GM19035 (cell line): Measurements from ENCODE around the gene RXFP3.
"Not testable (repeated sequence)": the region's sequence is repeated elsewhere in the genome, so short reads cannot be mapped to it uniquely, and the experiment has no call there.

Experiments
- ATAC-seq: cut with Tn5 transposase; IDR thresholded peaks from one replicate; pipeline ENCODE4 v1.9.1; 2021; ENCODE audit not compliant: unreplicated experiment

The RXFP3 gene

DNA sequence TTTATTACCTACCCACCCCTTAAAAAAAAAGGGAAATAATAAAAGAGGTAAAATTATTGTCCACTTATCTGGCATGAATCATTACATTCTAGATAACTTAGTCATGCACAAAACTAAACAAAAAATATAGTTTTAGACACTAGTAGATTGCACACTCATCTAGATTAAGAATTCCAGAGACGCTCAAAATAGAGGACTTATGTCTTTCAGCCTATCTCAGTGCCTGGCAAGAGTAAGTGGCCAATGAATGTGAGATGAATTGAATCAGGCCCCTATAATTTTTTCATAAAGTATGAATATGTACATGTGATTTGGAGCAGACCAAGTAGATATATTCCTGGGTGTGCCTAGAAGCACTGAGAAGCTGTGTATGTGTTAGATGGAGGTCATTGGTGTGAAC, 2.0 kb upstream of the RXFP3 start:
- ATAC-seq = peak; percentile 27

DNA sequence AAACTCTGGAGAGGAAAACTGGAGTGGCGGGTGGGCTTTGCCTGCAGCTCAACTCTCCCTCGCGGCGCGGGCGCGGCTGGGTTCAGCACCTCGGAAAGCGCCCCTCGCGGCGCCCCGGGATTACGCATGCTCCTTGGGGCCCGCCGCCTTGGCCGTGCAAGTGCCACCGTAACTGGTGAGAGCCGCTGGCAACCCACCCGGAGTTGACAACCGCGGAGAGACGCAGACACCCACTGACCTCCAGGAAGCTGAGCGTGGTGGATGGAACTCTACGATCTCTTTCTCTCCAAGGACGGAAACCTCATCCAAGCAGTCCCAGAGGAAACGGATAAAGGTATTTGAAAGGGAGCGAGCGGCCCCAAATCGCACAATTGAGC, 194 bp upstream of the RXFP3 start:
- no peak for ATAC-seq

DNA sequence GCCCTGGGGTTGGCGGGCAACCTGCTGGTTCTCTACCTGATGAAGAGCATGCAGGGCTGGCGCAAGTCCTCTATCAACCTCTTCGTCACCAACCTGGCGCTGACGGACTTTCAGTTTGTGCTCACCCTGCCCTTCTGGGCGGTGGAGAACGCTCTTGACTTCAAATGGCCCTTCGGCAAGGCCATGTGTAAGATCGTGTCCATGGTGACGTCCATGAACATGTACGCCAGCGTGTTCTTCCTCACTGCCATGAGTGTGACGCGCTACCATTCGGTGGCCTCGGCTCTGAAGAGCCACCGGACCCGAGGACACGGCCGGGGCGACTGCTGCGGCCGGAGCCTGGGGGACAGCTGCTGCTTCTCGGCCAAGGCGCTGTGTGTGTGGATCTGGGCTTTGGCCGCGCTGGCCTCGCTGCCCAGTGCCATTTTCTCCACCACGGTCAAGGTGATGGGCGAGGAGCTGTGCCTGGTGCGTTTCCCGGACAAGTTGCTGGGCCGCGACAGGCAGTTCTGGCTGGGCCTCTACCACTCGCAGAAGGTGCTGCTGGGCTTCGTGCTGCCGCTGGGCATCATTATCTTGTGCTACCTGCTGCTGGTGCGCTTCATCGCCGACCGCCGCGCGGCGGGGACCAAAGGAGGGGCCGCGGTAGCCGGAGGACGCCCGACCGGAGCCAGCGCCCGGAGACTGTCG, 976 bp downstream of the RXFP3 start:
- no peak for ATAC-seq

DNA sequence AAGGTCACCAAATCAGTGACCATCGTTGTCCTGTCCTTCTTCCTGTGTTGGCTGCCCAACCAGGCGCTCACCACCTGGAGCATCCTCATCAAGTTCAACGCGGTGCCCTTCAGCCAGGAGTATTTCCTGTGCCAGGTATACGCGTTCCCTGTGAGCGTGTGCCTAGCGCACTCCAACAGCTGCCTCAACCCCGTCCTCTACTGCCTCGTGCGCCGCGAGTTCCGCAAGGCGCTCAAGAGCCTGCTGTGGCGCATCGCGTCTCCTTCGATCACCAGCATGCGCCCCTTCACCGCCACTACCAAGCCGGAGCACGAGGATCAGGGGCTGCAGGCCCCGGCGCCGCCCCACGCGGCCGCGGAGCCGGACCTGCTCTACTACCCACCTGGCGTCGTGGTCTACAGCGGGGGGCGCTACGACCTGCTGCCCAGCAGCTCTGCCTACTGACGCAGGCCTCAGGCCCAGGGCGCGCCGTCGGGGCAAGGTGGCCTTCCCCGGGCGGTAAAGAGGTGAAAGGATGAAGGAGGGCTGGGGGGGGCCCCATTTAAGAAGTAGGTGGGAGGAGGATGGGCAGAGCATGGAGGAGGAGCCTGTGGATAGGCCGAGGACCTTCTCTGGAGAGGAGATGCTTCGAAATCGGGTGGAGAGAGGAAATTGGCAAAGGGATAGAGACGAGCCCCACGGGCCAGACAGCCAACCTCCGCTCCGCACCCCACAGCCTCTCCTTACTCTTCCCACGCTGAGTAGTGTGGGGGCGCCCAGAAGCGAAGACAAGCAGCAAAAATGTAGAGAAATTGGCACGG, 1.7 kb downstream of the RXFP3 start:
- no peak for ATAC-seq

DNA sequence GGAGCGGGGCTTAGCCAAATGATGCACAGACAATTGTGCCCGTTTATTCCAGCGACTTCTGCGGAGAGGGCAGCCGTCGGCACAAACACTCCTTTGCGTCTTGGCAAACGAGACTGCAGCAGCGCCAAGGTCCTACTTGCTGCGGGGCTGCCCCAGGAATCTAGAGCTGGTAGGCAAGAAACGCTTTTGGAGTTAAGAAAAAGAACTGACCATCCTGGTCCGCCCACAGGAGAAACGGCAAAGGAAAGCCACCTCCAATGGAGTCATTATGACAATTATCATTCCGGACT, 2.3 kb downstream of the RXFP3 start:
- no peak for ATAC-seq

DNA sequence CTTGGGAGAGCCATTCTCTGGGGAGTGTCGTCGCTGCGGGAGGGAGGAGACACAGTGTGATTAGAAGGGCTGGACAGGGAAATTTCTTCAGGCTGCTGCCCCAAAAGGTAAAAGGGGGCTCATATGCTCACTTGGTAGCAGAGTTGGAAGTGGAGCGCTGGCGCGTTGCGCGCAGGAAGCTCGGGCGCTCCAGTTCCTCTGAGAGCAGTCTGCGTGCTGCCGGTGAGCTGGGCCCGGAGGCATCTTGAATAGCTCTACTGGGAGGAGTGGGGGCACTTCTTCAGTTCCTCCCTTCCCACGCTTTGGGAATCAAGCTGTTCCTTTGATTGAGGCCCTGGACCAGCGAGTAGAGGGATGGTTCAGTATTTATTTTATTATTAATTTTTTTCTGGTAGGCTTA, 2.7 kb downstream of the RXFP3 start:
- ATAC-seq = no peak

DNA sequence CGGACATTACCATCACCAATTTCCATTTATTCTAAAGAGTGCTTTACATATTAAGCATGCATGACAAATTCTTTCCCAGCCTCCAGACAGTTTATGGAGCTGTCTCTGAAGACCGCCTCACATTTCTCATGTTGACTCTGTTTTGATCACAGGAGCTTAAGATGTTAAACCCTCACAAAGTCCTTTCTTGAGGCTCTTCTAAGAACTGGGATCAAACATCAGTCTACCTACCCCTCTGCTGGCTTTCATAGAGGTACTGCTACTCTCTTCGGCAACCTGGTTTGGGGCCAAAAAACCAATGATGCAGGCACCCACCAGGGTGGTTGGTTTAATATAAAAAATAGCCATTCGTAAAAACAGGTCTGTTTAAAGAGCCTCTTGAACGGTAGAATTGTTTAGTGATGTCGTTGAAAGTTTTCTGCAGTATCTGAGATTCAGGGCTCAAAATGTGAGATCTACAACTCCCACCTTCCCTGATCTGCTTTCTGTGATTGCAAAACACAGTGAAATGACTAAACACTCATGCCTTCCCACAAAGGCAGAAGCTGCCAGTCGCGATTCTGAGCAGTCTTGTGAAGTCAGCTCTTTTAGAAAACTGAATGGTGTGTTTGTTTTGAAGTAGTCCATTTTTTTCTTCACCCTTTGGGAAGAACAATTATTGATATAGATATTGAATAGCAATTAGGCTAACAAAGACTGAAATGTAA, 3.5 kb downstream of the RXFP3 start:
- no peak for ATAC-seq

DNA sequence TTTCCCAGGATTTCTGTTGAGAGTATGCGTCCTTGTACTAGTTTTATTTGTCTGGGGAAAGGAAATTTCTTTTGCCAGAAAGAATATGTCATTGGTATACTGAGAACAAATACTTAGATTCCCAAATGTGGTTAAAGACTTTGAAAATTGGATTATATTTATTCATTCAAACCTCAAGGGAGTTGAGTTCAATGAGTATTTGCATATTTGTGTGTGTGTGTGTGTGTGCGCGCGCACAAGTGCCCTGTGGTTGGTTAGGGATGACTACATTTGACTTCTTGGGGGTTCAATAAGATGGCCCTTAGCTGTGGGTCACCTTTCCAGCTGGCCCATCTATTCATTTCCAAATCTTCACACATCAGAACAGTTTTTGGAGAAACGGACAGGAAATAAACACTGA, 4.9 kb downstream of the RXFP3 start:
- ATAC-seq = no peak

DNA sequence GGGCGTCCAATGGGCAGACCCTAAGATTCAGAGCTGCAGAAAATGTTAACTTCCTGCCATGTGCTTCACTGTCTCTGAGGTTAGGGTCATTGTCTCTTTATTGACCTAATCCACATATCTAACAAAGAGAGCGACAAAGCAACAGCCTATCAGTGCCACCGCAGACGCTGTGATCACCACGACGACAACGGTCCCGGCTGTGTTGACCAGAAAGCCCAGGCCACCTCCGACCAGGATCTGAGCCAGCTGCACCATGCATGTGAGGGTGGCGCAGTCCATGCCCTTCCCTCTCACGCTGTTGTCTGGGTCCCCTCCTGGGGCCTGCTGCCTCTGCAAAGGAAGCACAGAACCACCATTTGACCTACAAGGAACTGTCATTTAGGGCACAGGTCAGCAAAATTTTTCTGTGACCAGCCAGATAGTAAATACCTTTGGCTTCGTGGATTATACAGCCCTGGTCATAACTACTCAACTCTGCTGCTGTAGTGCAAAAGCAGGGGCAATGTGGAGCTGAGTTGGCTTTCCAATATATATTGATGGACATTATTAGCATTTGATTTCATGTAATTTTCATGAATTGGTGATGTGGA, 8.5 kb downstream of the RXFP3 start:
- ATAC-seq = no peak

DNA sequence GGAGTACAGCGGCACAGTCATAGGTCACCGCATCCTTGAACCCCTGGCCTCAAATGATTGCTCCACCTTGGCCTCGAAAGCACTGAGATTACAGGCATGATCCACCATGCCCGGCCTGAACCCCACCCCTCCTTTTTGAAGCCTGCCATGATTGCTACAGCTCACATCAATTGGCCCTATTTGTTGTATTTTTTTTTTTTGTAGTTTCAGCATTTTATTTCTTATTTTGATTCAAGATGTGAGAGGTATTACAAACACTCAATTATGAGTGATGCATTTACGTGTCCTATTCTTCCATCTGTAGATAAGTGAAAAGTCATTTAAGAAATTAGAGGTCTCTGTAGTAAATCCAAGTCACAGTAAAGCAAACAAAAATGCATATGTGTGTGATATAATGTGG, 16.0 kb downstream of the RXFP3 start:
- not testable (repeated sequence) for ATAC-seq

DNA sequence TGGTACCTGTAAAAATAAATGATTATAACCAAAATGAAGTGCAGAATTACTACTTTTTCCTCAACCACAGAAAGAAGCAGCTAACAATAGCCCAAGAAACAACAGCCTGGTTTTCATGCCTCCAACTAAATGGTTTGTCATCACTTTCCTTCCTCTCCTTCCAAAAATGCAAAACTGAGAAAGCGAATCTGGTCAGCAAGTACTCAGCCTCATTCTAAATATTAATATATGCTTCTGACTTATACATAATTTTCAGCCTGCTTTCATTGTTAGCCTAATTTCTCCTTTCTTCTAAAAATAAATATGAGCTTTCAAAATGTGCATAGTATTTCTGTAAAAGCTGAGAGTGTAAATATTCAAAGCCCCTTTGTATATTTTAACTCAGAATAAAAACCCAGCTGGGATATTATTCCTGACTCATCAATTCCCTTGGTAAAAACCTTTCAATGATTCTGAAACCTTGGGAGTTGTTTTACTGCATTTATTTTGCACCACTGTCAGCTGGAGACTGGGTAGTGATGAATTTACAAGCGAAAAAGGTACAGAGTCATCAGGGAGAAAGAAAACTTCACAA, 21.5 kb downstream of the RXFP3 start:
- ATAC-seq = no peak

DNA sequence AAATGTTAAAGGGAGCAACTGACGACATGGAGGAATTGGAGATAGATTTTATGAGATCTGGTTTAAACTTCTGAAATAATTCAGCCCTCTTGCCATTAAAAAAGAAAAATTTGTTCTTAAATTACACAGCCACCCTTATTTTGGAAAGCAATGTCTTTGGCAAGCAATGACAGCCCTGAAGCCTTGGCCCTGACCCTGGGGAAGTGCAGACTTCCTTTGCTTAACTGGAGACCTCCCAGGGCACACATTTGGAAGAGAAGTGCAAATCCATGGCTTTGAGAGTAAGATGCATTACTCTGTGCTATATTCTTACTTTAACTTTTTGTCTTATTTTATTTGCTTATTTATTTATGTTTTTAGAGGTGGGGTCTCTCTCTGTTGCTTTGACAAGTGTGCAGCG, 22.0 kb downstream of the RXFP3 start:
- ATAC-seq = no peak

DNA sequence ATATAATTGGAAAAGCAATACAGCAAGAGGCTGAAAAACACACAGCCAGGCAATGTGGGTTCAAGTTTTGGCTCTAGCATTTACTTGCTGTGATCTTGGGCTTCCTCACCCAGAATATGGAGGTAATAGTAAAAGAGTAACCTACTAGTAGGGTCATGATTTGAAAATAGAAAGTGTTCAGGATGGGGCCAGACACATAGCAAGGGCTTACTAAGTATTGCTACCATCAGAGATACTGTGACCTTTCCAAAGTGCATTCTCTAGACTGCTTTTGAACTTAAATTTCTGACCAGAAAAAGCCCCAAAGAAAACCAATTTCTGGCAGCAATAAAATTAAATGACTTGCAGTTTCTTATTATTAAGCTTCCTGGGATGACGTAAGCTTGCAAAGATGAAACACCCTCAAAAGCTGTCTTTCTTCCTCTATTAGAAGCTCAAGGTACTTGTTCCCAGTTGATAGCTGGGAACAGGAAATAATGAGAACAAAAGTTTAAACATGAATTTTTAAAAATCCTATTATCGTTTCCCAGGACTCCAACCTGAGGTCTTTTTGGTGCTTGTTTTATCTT, 28.0 kb downstream of the RXFP3 start:
- no peak for ATAC-seq

DNA sequence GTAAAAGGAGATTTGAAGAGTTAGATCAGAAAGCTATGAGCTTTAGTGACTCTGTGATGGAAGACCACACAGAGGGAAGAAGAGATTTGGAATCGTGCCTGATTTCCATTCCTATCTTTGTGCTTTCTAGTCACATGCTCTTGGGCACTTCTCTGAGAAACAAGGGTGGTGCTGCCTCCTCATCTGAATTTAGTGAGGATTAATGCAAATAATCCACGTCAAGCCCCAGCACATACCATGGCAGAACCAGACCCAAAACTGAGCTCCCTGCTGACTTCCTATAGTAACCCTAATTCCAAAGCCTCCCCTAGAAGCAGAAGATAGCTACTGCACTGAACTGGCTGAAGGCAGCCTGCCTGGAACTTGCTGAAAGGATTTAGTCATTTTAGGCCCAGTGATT, 30.6 kb downstream of the RXFP3 start:
- no peak for ATAC-seq

DNA sequence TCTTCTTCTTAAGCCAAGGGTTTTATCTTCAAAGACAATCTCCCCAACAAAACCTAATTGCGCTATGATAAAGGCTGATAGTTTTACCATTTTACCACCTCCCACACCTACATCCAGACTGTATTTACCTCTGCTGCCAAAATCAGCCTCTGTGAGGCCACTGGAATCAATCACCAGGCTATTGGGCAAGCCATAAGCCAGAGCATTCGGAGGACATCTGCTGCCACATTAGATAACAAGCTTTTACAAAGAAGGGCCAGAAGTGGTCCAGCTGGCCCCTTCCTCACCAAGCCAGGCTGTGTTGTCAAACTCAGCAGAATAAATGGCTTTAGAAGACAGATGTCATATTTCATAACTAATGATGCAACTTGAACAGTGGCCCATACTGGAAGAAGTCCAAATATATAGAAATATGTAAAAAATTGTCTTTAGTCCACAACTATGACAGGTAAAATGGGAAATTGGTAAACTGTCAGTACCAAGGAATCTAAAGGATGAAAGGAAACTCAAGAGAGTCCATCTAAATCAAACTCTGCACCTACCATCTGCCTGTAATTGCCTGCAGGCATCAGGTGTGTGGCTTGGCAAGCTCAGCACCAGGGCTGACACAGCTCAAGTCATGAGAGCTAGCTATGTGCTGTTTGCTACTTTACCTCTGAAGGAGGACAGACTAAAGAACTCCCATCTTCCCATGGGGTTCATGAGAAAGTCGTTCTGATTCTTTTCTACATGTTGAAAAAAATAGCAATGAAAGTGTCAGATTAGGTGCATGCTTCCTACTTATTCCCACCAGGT, 32.2 kb downstream of the RXFP3 start:
- ATAC-seq = no peak

DNA sequence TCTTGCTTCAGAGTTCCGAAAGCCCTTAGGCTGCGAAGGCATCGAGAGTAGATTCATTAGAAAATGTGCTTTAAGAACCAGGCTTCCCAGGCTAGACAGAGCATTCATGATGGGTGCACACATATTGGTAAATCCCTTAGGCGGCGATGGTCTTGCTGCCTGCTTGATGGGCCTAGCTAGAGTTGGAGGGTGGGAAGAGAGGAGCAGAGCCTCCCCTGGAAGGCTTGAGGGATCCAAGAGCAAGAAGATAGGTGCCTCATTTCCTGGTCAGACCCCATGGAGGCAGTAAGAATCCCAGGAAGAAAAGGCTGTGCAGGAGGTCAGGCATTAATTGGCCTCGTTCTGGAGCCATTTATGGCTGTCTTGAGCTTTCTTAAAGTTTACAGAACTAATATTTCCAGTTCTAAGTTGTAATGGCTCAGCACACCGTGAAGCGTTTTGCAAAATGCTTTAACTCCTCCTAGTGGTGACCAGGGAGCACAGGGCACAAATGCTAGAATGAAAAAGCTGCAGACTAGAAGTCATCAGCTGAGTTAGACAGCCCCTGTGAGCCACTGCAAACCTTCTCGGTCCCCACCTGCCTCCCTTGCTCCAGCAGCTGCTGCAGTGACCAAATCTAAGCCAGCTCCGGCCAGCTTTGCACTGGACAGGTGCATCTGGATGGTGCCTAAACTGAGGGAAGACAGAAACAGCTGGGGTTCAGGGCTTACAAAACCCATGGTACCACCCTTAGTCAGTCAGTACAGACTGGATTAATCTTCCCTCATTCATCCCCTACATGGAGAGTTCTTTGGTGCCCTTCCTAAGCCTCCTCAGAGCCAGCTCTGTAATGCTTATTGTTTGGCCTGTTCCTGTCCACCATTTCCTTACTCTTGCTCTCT, 33.6 kb downstream of the RXFP3 start:
- peak; percentile 79 for ATAC-seq

DNA sequence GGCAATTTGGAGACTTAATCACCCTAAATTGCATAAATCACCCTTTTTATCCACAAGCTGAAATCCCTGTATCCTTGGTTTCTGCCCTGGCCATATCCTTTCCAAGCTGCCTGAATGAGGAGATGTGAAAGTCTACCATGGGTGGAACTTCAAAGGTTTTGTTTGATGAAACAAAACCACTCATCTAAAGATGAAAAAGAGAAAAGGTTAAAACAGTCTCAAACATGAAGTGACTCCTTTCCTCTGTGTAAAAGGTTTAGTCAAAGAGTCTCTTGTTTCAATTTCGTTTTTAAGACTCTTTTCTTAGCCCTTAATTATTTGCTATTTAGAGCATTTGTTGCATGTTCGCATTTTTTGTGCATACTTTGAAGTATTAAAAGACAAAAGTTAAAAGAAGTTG, 37.1 kb downstream of the RXFP3 start:
- ATAC-seq = no peak

DNA sequence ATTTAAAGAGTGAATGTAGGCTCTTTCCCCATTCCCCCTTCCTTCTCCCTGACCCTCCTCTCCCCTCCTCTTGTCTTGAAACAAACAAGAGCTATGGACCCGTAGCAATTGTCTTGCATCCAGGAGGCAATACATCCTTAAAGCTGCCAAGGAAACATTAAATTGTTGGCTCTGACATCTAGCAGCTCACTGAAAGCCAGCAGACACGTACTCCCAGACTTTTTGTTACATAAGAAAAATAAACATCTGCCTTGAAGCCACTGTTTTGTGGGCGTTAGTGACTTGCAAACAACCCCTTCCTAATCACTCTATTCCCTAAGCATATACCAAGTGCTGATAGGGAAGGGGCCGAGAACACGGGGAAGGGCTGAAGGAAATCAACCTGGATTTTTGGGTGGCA, 39.7 kb downstream of the RXFP3 start:
- no peak for ATAC-seq

DNA sequence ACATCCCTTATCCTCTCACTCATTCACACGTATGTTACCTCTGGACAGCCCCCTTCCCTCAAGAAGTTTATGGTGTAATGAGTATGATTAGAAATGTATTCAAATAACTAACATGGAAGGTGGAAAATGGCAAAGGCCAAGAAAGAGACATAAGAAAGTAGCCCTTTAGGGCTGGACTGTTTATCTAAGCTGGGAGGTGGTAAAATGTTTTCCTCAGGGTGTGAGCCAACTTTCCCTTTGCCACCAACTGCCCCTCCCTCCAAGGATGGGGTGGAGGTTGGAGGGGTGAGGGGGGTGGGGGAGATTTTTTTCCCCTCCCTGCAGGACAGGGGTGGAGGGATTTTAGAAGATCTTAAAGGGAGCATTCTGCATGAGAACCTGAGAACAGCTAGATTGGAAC, 40.1 kb downstream of the RXFP3 start:
- no peak for ATAC-seq

DNA sequence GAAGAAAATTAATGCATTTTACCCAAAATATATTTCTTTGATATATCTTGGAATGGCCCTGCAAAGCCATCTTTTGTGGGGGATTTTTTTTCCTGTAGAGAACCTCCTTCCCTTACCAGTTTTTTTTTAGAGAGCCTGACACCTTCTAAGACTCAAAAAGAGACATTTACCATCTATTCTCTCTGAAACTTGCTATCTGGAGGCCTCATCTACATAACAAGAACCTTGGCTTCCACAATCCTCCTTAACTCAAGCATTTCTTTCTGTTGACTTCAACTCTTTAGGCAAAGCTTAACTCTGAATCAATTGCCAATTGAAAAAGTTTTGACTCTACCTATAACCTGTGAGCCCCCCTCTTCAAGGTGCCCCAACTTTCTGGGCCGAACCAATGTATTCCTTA, 42.1 kb downstream of the RXFP3 start:
- no peak for ATAC-seq
